ENCODE measurements around the gene TRPM5. TPM values are rescaled to one million over a fixed set of nuclear protein-coding genes. Genes with fewer than 3 reads are reported as not detected.
A peak's percentile ranks its signal among the peaks of the same experiment; 100 is the strongest.

TRPM5 gene
- total RNA-seq, 1 donor from 2014 or later: not detected

DNA sequence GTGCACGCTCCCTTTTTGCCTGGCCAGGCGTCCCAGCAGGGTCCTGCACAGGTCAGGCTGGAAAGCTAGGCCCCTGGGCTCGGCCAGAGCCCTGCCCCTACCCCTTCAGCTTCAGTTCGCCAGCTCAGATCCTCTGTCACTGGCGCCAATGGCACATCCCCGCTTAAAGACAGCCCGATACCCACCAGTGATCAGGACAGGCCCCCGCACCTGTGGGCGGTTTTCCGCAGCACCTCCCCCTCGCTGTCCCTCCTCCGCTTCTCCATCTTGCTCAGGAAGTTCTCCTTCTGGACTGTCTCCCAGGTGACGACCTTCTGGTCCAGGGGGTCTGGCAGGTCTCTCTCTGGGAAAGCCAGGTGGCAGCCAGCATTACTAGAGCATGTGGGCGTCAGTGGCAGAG is 37.9 kb downstream of the TRPM5 start:
- no peak for DNase-seq (ENCODE audit: low read depth in 2 of 2)

GRCh38 chr11:2404735-2405196 is 39.5 kb downstream of the TRPM5 start:
- no peak for DNase-seq (ENCODE audit: low read depth in 2 of 2)

- DNase-seq (ENCODE audit: low read depth in 2 of 2): no peak
These were observed 41.2 kb downstream of the TRPM5 start for GRCh38 chr11:2402890-2403645.

- DNase-seq (ENCODE audit: low read depth in 2 of 2): no peak
These were observed 42.2 kb downstream of the TRPM5 start for GRCh38 chr11:2402106-2402505.

DNA sequence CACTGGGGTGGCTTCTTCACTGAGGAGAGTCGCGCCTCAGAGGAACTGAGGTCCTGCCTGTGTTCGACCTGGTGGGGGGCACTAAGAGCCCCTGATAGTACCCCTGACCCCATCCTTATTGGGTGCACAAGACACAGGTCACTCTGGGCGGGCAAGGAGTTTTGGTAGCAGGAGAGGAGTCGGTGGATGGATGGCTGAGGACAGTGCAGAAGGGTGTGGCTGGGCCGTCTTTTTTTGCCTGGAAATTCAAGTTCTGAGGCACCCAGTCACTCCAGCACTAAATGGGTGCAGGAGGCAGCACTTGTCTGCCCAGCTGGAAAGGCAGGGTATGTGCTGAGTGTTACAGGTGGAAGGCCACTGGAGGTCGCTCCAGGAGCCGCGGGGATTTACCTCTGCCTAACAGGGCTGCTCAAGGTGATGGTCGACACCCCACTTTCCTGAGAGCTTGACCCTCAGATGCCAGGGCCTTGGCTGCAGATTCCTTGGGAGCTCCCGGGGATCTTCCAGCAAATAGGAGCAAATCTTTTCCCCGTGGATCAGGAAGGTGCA is 42.8 kb downstream of the TRPM5 start:
- no peak for DNase-seq (ENCODE audit: low read depth in 2 of 2)

GRCh38 chr11:2400762-2401435 is 43.4 kb downstream of the TRPM5 start:
- DNase-seq (ENCODE audit: low read depth in 2 of 2): peak in 1 of 2 donors; percentile 24

DNA sequence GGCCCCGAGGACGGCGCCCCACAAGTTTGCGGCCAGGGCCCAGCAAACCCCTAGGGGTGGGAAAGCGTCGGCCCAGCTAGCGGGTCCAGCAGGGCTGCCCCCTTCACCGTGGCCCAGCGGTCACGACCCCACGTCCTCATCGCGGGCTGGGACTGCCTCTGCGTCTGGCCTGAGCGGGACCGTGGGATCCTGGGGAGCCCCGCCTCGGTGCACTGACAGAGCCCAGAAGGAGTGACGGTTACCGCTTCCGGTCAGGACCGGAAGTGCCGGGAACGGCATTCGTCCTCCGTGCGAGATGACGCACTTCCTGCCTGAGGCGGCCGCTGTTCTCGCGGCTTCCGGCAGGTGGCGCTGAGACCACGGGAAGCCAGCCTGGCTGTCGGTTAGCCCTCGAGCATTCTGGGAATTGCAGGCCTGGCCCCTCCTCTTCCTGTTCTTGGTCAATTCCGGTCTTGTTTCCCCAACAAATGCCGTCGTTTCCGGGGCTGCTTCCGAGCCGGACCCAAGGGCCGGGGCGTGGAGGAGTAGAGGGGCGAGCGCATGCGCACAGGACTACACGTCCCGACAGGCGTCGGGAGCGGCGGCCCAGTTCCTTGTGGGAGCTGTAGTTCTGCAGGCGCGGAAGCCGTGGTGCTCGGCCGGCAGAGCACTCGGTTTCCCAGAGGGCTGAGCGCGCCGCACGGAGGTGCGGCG is 44.1 kb downstream of the TRPM5 start, which contains the start of gene TSSC4:
Gene TSSC4 (plus strand): TSS at position 682 of the 693 bp plus-strand sequence. CDS start 1,884 bp downstream, outside the sequence.
- DNase-seq (ENCODE audit: low read depth in 2 of 2): peak; percentile 100

GRCh38 chr11:2399488-2400068 is 44.7 kb downstream of the TRPM5 start:
- DNase-seq (ENCODE audit: low read depth in 2 of 2): peak in 1 of 2 donors; percentile 44

- no peak for DNase-seq (ENCODE audit: low read depth in 2 of 2)
These were observed 45.5 kb downstream of the TRPM5 start for GRCh38 chr11:2398664-2399355.

DNA sequence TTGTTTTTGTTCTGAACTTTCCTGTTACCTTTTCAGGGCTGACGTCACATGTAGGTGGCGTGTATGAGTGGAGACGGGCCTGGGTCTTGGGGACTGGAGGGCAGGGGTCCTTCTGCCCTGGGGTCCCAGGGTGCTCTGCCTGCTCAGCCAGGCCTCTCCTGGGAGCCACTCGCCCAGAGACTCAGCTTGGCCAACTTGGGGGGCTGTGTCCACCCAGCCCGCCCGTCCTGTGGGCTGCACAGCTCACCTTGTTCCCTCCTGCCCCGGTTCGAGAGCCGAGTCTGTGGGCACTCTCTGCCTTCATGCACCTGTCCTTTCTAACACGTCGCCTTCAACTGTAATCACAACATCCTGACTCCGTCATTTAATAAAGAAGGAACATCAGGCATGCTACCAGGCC is 47.3 kb downstream of the TRPM5 start:
- DNase-seq (ENCODE audit: low read depth in 2 of 2): no peak

- DNase-seq (ENCODE audit: low read depth in 2 of 2): no peak
These were observed 47.8 kb downstream of the TRPM5 start for GRCh38 chr11:2396471-2396870.

DNA sequence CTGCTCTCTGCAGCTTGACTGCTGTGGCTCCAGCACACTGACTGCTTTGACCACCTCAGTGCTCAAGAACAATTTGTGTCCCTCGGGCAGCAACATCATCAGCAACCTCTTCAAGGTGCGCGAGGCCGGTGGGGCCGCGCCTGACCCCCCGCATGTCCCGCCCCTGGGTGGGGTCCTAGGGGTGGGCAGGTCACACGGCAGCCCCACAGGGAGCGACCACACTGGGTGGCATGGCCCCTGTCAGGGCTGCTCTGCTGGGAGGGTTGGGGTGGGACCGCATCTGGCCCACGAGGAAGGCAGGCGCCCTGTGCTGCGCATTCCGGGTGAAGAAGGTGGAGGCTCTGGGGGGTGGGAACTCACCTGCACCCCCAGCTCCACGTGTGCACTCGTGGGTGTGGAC is 48.5 kb downstream of the TRPM5 start:
- DNase-seq (ENCODE audit: low read depth in 2 of 2): no peak

DNA sequence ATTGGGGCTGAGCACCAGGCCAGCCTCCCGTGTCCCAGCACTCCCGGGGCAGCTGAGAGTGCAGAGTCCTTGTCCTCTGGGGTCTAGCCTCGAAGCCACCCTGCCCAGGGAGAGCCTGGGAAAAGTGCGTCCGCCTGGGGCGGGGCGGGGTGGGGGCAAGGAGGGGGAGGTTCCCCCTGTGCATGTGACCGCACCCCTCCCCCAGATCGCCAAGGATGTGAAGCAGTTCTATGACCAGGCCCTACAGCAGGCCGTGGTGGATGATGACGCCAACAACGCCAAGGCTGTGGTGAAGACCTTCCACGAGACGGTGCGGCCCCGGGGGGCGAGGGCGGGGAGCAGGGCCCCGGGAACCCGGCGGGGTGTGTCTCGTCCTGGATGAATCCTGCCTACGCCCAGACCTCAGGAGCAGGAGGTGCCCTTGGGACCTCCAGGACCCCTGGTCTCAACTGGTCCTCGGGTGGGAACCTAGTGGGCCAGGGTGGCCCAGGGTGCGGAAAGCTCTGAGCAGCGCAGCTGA is 49.0 kb downstream of the TRPM5 start:
- DNase-seq (ENCODE audit: low read depth in 2 of 2): no peak

DNA sequence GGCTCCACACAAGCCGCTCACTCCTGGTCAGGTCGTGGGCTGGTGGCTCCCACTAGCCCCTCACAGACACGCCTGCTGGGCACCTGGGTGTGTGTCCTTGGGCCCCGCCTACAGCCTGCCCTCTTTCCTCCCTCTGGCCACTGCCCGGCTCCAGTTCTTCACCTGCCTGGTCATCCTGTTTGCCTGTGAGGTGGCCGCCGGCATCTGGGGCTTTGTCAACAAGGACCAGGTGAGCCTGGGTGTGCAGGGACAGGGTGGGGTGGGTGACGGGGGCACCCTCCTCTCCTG is 49.6 kb downstream of the TRPM5 start:
- DNase-seq (ENCODE audit: low read depth in 2 of 2): no peak

Other genes starting within 250 kb of the TRPM5 start
- gene ASCL2, start 173.9 kb downstream of the TRPM5 start, total RNA-seq: under 0.01 TPM in 1 of 2 replicates, not detected in the other
- gene C11orf21, start 142.6 kb downstream of the TRPM5 start, total RNA-seq: not detected in 2 replicates
- gene TSPAN32, start 142.5 kb downstream of the TRPM5 start, total RNA-seq: not detected in 2 replicates
- gene CD81, start 67.2 kb downstream of the TRPM5 start, total RNA-seq: 140 and 212 TPM in 2 replicates
- 36.8 and 57.3 TPM in 2 replicates for gene TSSC4, start 43.8 kb downstream of the TRPM5 start, total RNA-seq
- gene KCNQ1, start 494 bp upstream of the TRPM5 start, total RNA-seq: under 0.01 TPM in 1 of 2 replicates, not detected in the other